ENCODE data around the gene TMEM120B. TPM values are rescaled to one million over a fixed set of nuclear protein-coding genes. Genes with fewer than 3 reads are reported as not detected.

TMEM120B gene
- total RNA-seq, 1 donor from 2014 or later: 17.1 TPM

DNA sequence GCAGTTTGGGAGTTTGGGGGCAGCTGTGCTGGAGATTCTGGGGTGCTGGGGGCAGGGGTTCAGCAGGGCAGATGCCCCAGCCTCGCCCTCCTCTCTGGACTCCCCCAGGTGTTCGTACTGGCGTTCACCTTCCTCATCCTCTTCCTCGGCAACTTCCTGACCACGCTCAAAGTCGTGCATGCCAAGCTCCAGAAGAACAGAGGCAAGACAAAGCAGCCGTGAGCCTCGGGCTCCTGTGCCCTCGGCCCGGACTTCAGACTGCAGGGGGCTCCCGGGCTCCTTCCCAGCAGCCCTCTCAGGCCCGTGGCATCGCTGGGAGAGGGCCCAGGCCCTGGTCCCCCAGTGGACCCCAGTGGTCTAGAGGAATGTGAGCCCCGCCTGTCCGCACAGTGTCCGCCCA, 62.9 kb downstream of the TMEM120B start:
- TF ChIP-seq, protein P1, sequence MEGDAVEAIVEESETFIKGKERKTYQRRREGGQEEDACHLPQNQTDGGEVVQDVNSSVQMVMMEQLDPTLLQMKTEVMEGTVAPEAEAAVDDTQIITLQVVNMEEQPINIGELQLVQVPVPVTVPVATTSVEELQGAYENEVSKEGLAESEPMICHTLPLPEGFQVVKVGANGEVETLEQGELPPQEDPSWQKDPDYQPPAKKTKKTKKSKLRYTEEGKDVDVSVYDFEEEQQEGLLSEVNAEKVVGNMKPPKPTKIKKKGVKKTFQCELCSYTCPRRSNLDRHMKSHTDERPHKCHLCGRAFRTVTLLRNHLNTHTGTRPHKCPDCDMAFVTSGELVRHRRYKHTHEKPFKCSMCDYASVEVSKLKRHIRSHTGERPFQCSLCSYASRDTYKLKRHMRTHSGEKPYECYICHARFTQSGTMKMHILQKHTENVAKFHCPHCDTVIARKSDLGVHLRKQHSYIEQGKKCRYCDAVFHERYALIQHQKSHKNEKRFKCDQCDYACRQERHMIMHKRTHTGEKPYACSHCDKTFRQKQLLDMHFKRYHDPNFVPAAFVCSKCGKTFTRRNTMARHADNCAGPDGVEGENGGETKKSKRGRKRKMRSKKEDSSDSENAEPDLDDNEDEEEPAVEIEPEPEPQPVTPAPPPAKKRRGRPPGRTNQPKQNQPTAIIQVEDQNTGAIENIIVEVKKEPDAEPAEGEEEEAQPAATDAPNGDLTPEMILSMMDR (IDR thresholded peaks at IDR 0.05): no peak
- ATAC-seq: no peak

DNA sequence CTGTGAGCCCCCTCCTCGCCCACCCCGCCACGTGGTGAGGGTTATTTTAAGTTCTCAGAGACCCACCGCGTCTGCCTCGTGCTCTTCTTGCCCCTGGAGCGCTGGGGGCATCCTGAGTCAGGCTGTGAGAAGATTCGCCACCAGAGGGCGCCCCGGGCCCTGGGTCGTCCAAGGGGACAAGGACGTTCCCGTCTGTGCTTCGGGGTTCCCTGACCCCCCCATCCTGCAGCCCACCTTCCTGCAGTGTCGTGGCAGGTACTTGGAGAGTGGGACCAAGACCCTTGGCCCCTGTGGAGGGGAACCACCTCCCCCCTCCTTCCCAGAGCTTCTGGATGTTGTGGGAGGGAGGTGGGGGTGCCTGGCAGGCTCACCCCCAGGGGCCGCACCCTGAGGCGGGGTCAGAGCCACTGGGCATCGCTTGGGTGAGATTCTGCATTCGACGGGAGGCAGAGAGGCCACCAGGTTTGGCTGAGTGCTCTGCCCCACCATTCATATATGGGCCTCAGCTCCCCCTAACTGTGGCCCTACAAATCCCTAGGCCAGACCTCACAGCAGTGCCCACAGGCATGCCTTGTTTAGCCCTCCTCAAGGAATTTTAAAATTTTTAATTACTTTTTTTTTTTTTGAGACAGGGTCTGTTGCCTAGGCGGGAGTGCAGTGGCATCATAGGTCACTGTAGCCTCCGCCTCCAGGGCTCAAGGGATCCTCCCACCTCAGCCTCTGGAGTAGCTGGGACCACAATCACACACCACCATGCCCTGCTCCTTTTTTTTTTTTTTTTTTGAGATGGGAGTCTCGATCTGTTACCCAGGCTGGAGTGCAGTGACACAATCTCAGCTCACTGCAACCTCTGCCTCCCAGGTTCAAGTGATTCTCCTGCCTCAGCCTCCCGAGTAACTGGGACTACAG, 63.9 kb downstream of the TMEM120B start:
- H3K27me3 ChIP-seq: no peaks in the 10 kb centered on the region
- no peak overlapping the region for H3K4me3 ChIP-seq
- peaks cover 2% of the 10 kb centered on the region for H3K4me1 ChIP-seq
- peak; percentile 93 for DNase-seq
- no peak overlapping the region for H3K27ac ChIP-seq
- peak; percentile 70 for ATAC-seq
- TF ChIP-seq, protein P1 (IDR thresholded peaks at IDR 0.05): peak; percentile 85
- H3K9me3 ChIP-seq: no peaks in the 10 kb centered on the region
- intact Hi-C loops (cut with DNase I): loop anchor here (10.0 kb wide), 1 partner anchor 72 kb away; no protein-coding TSS in a partner anchor
- H3K36me3 ChIP-seq: no peaks in the 10 kb centered on the region

More for the DNA sequence above, 62.9 kb downstream of the TMEM120B start:
- no peaks in the 10 kb centered on the region for H3K27me3 ChIP-seq
- no peaks in the 10 kb centered on the region for H3K36me3 ChIP-seq
- no peak for DNase-seq
- intact Hi-C loops (cut with DNase I): loop anchor here (10.0 kb wide), 1 partner anchor 71 kb away; no protein-coding TSS in a partner anchor
- no peaks in the 10 kb centered on the region for H3K9me3 ChIP-seq
- H3K4me3 ChIP-seq: no peak overlapping the region
- H3K27ac ChIP-seq: peak overlapping the region; percentile 42
- H3K4me1 ChIP-seq: no peaks in the 10 kb centered on the region

- DNase-seq: no peak
- ATAC-seq: no peak
- Histone ChIP-seq H3K4me3 (no peak overlapping the region), H3K4me1 (peaks cover 15% of the 10 kb centered on the region), H3K27ac (peak overlapping the region; percentile 24), H3K36me3 (no peaks in the 10 kb centered on the region), H3K27me3 (no peaks in the 10 kb centered on the region), H3K9me3 (no peaks in the 10 kb centered on the region)
- TF ChIP-seq, protein P1 (IDR thresholded peaks at IDR 0.05): no peak
- intact Hi-C loops (cut with DNase I): loop anchor here (10.0 kb wide), 1 partner anchor 74 kb away; no protein-coding TSS in a partner anchor
These were observed 66.2 kb downstream of the TMEM120B start for GRCh38 chr12:121778567-121779421.

DNA sequence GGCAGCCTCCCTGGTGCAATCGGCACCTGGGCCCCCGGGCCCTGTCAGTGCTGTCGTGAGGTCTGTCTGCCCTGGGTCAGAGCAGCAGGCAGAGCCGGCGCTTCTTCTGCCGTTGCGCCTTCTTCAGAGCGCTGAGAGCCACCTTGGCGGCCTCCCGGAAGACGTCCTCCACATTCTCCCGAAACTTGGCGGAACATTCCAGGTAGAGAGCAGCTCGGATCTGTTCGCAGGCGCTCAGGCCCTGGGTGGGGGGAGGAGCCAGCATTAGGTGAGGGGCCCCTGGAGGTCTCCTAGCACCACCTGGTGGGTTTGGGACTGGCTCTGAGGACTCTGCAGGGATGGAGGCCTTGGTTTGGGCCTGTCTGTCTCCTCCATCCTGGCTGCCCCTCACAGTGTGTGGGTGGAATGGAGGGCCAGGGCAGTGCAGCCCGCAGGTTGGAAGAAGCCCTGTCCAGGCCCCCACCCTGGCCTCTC, 66.9 kb downstream of the TMEM120B start:
- ATAC-seq (peak; percentile 29), DNase-seq (no peak)
- H3K27ac ChIP-seq: peak overlapping the region; percentile 24
- no peaks in the 10 kb centered on the region for H3K27me3 ChIP-seq
- peaks cover 15% of the 10 kb centered on the region for H3K4me1 ChIP-seq
- TF ChIP-seq, protein P1 (IDR thresholded peaks at IDR 0.05): no peak
- no peaks in the 10 kb centered on the region for H3K36me3 ChIP-seq
- H3K9me3 ChIP-seq: no peaks in the 10 kb centered on the region
- no peak overlapping the region for H3K4me3 ChIP-seq
- intact Hi-C loops (cut with DNase I): loop anchor here (10.0 kb wide), 1 partner anchor 75 kb away; no protein-coding TSS in a partner anchor

DNA sequence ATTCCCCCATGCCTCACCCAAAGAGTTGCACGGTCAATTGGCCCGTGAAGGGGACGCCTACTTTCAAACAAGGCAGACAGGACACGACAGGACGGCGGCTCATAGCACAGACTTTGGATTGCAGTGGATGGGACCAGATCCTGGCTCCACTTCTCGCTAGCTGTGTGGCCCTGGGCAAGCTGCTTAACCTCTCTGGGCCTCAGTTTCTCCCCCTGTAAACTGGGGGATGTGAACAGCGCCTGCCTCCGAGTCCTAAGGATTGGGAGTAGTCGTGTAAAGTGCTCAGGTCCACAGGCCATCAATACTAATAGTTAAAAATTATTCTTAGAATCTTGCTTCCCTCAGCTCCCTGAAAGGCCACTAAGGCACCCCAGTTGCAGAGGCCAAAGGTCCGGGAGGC, 67.9 kb downstream of the TMEM120B start:
- Histone ChIP-seq H3K27ac (no peak overlapping the region), H3K27me3 (no peaks in the 10 kb centered on the region), H3K36me3 (no peaks in the 10 kb centered on the region), H3K4me1 (peaks cover 15% of the 10 kb centered on the region), H3K9me3 (no peaks in the 10 kb centered on the region), H3K4me3 (no peak overlapping the region)
- TF ChIP-seq, protein P1 (IDR thresholded peaks at IDR 0.05): no peak
- ATAC-seq (no peak), DNase-seq (no peak)
- intact Hi-C loops (cut with DNase I): no loop called here
